22Rv1 (cell line): ENCODE measurements around the gene SIGLEC7.

Experiments used
- ZFX ChIP-seq: fragments of 450-650 bp; IDR thresholded peaks from 2 replicates; pipeline ENCODE4 v1.6.1; 2017; ENCODE audit warnings: antibody characterized with exemption, borderline replicate concordance
- TF ChIP-seq, protein P1 (sequence below): fragments of 450-650 bp; IDR thresholded peaks from 2 replicates; pipeline ENCODE4 v1.5.1; 2017; ENCODE audit warnings: mild to moderate bottlenecking

DNA sequence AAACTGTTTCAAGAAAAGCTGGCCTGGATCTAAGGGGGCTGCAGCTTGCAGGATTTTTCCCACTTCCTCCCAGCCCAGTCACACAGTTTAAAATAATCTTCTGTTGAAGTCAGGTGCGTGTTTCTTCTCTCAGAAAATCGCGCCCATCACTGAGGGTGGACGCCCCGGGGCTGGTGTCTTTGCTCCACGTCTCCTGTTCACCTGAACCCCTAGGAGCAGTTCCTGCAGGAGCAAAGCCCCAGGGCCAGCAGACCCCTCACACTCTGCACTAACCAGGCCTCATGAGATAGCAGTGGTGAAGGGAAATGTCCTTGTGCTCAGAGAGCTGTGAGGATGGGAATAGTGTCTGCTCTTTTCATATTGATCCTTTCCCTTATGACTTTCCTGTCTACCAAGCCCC lies 920 bp upstream of the SIGLEC7 start:
- TF ChIP-seq, protein P1, sequence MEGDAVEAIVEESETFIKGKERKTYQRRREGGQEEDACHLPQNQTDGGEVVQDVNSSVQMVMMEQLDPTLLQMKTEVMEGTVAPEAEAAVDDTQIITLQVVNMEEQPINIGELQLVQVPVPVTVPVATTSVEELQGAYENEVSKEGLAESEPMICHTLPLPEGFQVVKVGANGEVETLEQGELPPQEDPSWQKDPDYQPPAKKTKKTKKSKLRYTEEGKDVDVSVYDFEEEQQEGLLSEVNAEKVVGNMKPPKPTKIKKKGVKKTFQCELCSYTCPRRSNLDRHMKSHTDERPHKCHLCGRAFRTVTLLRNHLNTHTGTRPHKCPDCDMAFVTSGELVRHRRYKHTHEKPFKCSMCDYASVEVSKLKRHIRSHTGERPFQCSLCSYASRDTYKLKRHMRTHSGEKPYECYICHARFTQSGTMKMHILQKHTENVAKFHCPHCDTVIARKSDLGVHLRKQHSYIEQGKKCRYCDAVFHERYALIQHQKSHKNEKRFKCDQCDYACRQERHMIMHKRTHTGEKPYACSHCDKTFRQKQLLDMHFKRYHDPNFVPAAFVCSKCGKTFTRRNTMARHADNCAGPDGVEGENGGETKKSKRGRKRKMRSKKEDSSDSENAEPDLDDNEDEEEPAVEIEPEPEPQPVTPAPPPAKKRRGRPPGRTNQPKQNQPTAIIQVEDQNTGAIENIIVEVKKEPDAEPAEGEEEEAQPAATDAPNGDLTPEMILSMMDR, result no peak
- no peak for TF ChIP-seq ZFX
